PC-9 (cell line): ENCODE measurements around the gene RHOBTB3. TPM values are rescaled to one million over a fixed set of nuclear protein-coding genes. Genes with fewer than 3 reads are reported as not detected.

Experiments
- BruUV-seq: library from RNA; stranded (reverse); fragments of 400-500 nt; replicated peaks from 2 replicates; lab custom pipeline; 2021; lab: Mats Ljungman, UMichigan
- CTCF ChIA-PET: fragments of 300-600 bp; sonication (Branson Sonifier 250); formaldehyde crosslinking; loops from one replicate; lab custom pipeline; 2022; ENCODE audit warnings: antibody characterized with exemption; lab: Charles Lee
- POLR2A ChIA-PET: fragments of 300-600 bp; sonication (Branson Sonifier 250); formaldehyde crosslinking; loops from one replicate; lab custom pipeline; 2022; ENCODE audit warnings: antibody characterized with exemption; ENCODE audit not compliant: unreplicated experiment; lab: Charles Lee
- DNase-seq, 2 experiments: peaks; one replicate each; pipeline versions ENCODE4 v3.0.0 to v3.0.0-alpha.2; 2015 to 2022; ENCODE audit warnings: mixed read lengths in 1 of 2
- H2AFZ ChIP-seq: fragments of 200-600 bp; sonication (generic); 2 replicates; pipeline ENCODE4 v1.8.1; 2017; ENCODE audit warnings: antibody characterized with exemption
- H3F3A ChIP-seq: fragments of 200-600 bp; sonication (generic); 2 replicates; pipeline ENCODE4 v1.8.1; 2017; ENCODE audit warnings: antibody characterized with exemption, mild to moderate bottlenecking, low read depth; ENCODE audit not compliant: insufficient read depth
- H3K27ac ChIP-seq: fragments of 200-600 bp; sonication (generic); 2 replicates; pipeline ENCODE4 v1.6.1; 2016; ENCODE audit warnings: mixed run types
- H3K27me3 ChIP-seq: fragments of 200-600 bp; sonication (generic); 2 replicates; pipeline ENCODE4 v1.6.1; 2016; ENCODE audit warnings: low read depth, mixed run types; ENCODE audit not compliant: insufficient read depth
- H3K36me3 ChIP-seq: fragments of 200-600 bp; sonication (generic); 2 replicates; pipeline ENCODE4 v1.6.1; 2016; ENCODE audit warnings: low read depth, mixed run types
- H3K4me1 ChIP-seq: fragments of 200-600 bp; sonication (generic); replicated peaks from 2 replicates; pipeline ENCODE4 v1.6.1; 2016; ENCODE audit warnings: mixed run types; ENCODE audit not compliant: insufficient read depth
- H3K4me2 ChIP-seq: fragments of 200-600 bp; sonication (generic); 2 replicates; pipeline ENCODE4 v1.6.1; 2017; ENCODE audit warnings: mixed run types
- H3K4me3 ChIP-seq: fragments of 200-600 bp; sonication (generic); 2 replicates; pipeline ENCODE4 v1.6.1; 2016; ENCODE audit warnings: mixed run types
- H3K79me2 ChIP-seq: fragments of 200-600 bp; sonication (generic); 2 replicates; pipeline ENCODE4 v1.6.1; 2017; ENCODE audit warnings: low read depth, mixed run types
- H3K9me2 ChIP-seq: fragments of 200-600 bp; sonication (generic); 2 replicates; pipeline ENCODE4 v1.8.1; 2017; ENCODE audit warnings: mild to moderate bottlenecking; ENCODE audit not compliant: insufficient read depth
- H3K9me3 ChIP-seq: fragments of 200-600 bp; sonication (generic); 2 replicates; pipeline ENCODE4 v1.8.1; 2016; ENCODE audit warnings: low read depth; ENCODE audit not compliant: insufficient read depth
- H4K20me1 ChIP-seq: fragments of 200-600 bp; sonication (generic); 2 replicates; pipeline ENCODE4 v1.8.1; 2017; ENCODE audit not compliant: insufficient read depth
- EZH2 ChIP-seq: fragments of 200-600 bp; sonication (generic); IDR thresholded peaks from 2 replicates; pipeline ENCODE4 v1.8.0; 2017; ENCODE audit warnings: antibody characterized with exemption, low read depth
- intact Hi-C: fragments of 100-400 bp; cut with micrococcal nuclease; formaldehyde crosslinking; loops from one replicate; pipeline ENCODE4 v1.10.0; 2022; ENCODE audit not compliant: unreplicated experiment
- total RNA-seq: library from RNA; stranded (reverse); gene quantifications from 2 replicates; pipeline ENCODE4 v1.2.3, GENCODE V29; 2021
- TF ChIP-seq, protein P1 (sequence below): fragments of 200-600 bp; sonication (generic); conservative IDR thresholded peaks from 2 replicates; pipeline ENCODE4 v1.6.1; 2017; ENCODE audit warnings: mixed run types, antibody characterized with exemption, mild to moderate bottlenecking, moderate library complexity

Gene RHOBTB3
- total RNA-seq, 1 experiment from 2014 or later = 87.6 TPM

DNA sequence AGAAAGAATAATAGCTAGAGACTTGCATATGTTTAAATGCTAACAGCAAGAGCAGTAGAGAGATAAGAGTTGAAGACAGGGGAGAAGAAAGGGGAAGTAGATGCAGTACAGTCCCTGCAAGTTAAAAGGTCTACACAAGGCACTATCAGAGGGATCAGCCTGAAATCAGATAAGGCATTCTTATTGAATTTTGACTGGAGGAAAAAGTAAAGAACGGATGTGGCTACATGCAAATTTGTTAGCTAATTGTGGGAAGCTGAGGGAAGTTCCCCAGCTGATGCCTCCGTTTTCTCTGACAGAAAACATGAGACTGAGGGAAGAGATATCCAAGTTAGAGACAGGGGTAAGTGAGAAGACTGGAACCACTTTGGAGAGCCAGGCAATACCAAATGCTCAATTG, 12.9 kb upstream of the RHOBTB3 start:
- POLR2A ChIA-PET = no interaction called here
- H3K4me1 ChIP-seq = peaks cover 19% of the 10 kb centered on the region
- H2AFZ ChIP-seq = no peak overlapping the region
- TF ChIP-seq, protein P1, sequence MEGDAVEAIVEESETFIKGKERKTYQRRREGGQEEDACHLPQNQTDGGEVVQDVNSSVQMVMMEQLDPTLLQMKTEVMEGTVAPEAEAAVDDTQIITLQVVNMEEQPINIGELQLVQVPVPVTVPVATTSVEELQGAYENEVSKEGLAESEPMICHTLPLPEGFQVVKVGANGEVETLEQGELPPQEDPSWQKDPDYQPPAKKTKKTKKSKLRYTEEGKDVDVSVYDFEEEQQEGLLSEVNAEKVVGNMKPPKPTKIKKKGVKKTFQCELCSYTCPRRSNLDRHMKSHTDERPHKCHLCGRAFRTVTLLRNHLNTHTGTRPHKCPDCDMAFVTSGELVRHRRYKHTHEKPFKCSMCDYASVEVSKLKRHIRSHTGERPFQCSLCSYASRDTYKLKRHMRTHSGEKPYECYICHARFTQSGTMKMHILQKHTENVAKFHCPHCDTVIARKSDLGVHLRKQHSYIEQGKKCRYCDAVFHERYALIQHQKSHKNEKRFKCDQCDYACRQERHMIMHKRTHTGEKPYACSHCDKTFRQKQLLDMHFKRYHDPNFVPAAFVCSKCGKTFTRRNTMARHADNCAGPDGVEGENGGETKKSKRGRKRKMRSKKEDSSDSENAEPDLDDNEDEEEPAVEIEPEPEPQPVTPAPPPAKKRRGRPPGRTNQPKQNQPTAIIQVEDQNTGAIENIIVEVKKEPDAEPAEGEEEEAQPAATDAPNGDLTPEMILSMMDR = no peak
- no peak for TF ChIP-seq EZH2
- no TSS peak for BruUV-seq
- no peaks in the 10 kb centered on the region for H4K20me1 ChIP-seq
- CTCF ChIA-PET = no interaction called here
- no peaks in the 10 kb centered on the region for H3F3A ChIP-seq
- H3K9me3 ChIP-seq = no peaks in the 10 kb centered on the region
- no peaks in the 10 kb centered on the region for H3K9me2 ChIP-seq
- intact Hi-C loops = loop anchor here (10.0 kb wide), 1 partner anchor 537 kb away; no protein-coding TSS in a partner anchor
- no peak overlapping the region for H3K4me3 ChIP-seq
- no peaks in the 10 kb centered on the region for H3K36me3 ChIP-seq
- no peaks in the 10 kb centered on the region for H3K79me2 ChIP-seq
- no peaks in the 10 kb centered on the region for H3K27me3 ChIP-seq
- DNase-seq = no peak
- no peak overlapping the region for H3K27ac ChIP-seq
- no peak overlapping the region for H3K4me2 ChIP-seq

GRCh38 chr5:95718738-95719137, 12.4 kb upstream of the RHOBTB3 start:
- Histone ChIP-seq H3K4me2 (no peak overlapping the region), H3K36me3 (no peaks in the 10 kb centered on the region), H3K4me3 (no peak overlapping the region), H3K79me2 (no peaks in the 10 kb centered on the region), H3F3A (no peaks in the 10 kb centered on the region), H3K9me2 (no peaks in the 10 kb centered on the region), H3K27me3 (no peaks in the 10 kb centered on the region), H4K20me1 (no peaks in the 10 kb centered on the region), H2AFZ (no peak overlapping the region), H3K27ac (no peak overlapping the region), H3K9me3 (no peaks in the 10 kb centered on the region), H3K4me1 (peaks cover 19% of the 10 kb centered on the region)
- ChIA-PET CTCF (no interaction called here), POLR2A (no interaction called here)
- no TSS peak for BruUV-seq
- TF ChIP-seq, protein P1 = no peak
- no peak for TF ChIP-seq EZH2
- DNase-seq = no peak
- intact Hi-C loops = loop anchor here (10.0 kb wide), 1 partner anchor 536 kb away; no protein-coding TSS in a partner anchor

GRCh38 chr5:95720094-95720786, 10.9 kb upstream of the RHOBTB3 start:
- Histone ChIP-seq H3K4me1 (peaks cover 10% of the 10 kb centered on the region), H3K4me3 (no peak overlapping the region), H4K20me1 (no peaks in the 10 kb centered on the region), H3K79me2 (no peaks in the 10 kb centered on the region), H3K4me2 (no peak overlapping the region), H2AFZ (no peak overlapping the region), H3K9me2 (no peaks in the 10 kb centered on the region), H3K36me3 (no peaks in the 10 kb centered on the region), H3K9me3 (no peaks in the 10 kb centered on the region), H3K27me3 (no peaks in the 10 kb centered on the region), H3F3A (no peaks in the 10 kb centered on the region), H3K27ac (no peak overlapping the region)
- intact Hi-C loops = no loop called here
- BruUV-seq = no TSS peak
- ChIA-PET CTCF (no interaction called here), POLR2A (no interaction called here)
- DNase-seq = no peak
- TF ChIP-seq, protein P1 = no peak
- TF ChIP-seq EZH2 = no peak
